BLaER1 treated with 17β-estradiol and CSF1 and Interleukin-3, amounts not matched to agents 10 nM and 100 nM (cell line): Measurements from ENCODE around the gene PPP2R2B.
A peak's percentile ranks its signal among the peaks of the same experiment; 100 is the strongest.

Source experiments
- H3K27ac ChIP-seq, 11 experiments: shearing (Covaris generic); formaldehyde crosslinking; 2 replicates each; pipeline ENCODE4 v1.8.1; 2022
- H3K27me3 ChIP-seq, 11 experiments: shearing (Covaris generic); formaldehyde crosslinking; 2 replicates each; pipeline ENCODE4 v1.8.1; 2022
- H3K36me3 ChIP-seq, 11 experiments: shearing (Covaris generic); formaldehyde crosslinking; 2 replicates each; pipeline ENCODE4 v1.8.1; 2022
- H3K4me1 ChIP-seq, 10 experiments: shearing (Covaris generic); formaldehyde crosslinking; 2 replicates each; pipeline ENCODE4 v1.8.1; 2022
- H3K4me2 ChIP-seq, 11 experiments: shearing (Covaris generic); formaldehyde crosslinking; 2 replicates each; pipeline ENCODE4 v1.8.1; 2022
- H3K4me3 ChIP-seq, 10 experiments: shearing (Covaris generic); formaldehyde crosslinking; 2 replicates each; pipeline ENCODE4 v1.8.1; 2022
- H3K9ac ChIP-seq, 11 experiments: shearing (Covaris generic); formaldehyde crosslinking; 2 replicates each; pipeline ENCODE4 v1.8.1; 2022
- H3K9me3 ChIP-seq, 11 experiments: shearing (Covaris generic); formaldehyde crosslinking; replicated peaks in 1 of 11; 2 replicates each; pipeline ENCODE4 v1.8.1; 2022
- H4K20me1 ChIP-seq, 11 experiments: shearing (Covaris generic); formaldehyde crosslinking; 2 replicates each; pipeline ENCODE4 v1.8.1; 2022
- Cebpa-rat ChIP-seq, 11 experiments: shearing (Covaris generic); IDR thresholded peaks; 2 replicates each; pipeline ENCODE4 v1.8.1; 2022

Gene PPP2R2B

DNA sequence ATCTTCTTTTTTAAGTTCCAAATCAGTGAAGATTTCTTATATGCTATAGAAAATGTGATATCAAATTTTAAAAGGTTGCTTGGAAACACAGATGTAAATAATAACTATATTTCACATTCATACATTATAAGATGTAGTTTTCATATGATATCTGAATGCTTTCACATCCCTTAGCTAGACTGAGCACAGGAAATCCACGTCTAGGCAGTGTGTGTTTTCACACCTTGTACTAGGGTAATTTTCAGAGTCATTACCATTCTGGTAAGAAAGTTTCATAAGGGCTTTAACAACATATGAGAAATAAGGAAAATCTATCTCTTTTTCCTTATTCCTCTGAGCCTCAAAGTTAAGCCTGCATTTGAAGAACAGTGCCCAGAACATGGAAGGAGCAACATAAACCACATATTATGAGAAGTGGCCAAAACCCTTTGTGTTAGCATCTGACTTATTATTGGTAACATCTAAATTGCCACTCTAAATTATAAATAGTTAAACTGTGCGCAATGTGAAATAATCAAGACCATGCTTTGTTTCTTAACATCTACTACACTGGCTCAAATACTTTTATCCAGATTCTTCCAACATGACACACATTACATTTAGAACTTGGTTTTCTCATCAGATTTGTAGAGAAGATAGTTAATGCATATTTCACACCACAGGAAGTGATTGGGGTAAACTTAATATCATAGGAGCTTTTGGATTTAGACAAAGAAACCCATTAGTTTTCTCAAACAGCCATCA is 113.3 kb downstream of the PPP2R2B start:
- Histone ChIP-seq H3K27me3 (no peaks in the 10 kb centered on the region), H3K4me1 (no peaks in the 10 kb centered on the region), H3K27ac (no peak overlapping the region), H3K36me3 (no peaks in the 10 kb centered on the region), H3K9me3 (no peaks in the 10 kb centered on the region), H4K20me1 (no peaks in the 10 kb centered on the region), H3K4me2 (no peak overlapping the region), H3K9ac (no peak overlapping the region), H3K4me3 (no peak overlapping the region)
- no peak for TF ChIP-seq Cebpa-rat (IDR thresholded peaks at IDR 0.05)

DNA sequence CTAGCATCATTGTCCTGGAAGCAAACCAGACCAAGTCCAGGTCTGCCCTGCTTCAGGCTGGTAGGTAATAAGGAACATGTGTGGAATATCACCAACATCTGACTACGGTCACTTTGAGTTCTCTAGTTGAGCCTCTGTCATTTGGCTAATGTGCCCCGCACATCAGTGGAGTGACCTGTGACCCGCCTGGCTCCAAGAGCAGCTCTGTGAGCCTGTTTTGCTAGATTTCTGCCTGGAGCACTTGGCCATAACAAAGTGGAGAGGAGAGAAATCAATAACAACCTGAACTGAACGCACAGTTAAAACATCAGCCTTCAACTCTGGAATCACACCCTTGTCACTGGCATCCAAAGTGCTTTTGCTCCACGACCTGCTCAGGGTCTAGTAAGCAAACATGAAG is 115.7 kb downstream of the PPP2R2B start:
- Histone ChIP-seq H3K9ac (no peak overlapping the region), H3K4me3 (no peak overlapping the region), H3K4me1 (peaks cover 0 to 5% (median 0%) of the 10 kb centered on the region in 10 experiments; a peak in 1 of 20 replicates), H3K27me3 (no peaks in the 10 kb centered on the region), H4K20me1 (no peaks in the 10 kb centered on the region), H3K4me2 (no peak overlapping the region), H3K27ac (no peak overlapping the region), H3K36me3 (no peaks in the 10 kb centered on the region), H3K9me3 (no peaks in the 10 kb centered on the region)
- TF ChIP-seq Cebpa-rat (IDR thresholded peaks at IDR 0.05), result no peak

DNA sequence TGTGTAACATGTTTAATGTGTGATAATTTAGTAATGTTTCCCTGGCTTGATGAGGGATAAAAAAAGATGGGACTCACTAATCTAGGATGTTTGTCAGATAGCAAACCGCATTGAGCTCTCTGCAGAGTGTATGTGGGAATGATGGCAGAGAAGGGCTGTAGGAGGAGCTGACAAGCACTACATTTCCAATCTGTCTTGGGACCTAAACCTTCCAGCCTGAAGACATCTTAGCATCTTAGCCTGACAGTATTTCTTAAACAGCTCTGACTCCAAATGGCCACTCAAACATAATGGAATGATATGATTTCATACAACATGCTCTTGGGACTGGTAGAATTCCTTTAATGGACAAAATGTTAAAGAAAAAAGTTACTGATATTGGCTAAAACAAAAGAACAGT is 116.7 kb downstream of the PPP2R2B start:
- Histone ChIP-seq H3K4me1 (peaks cover 0 to 5% (median 0%) of the 10 kb centered on the region in 10 experiments; a peak in 1 of 20 replicates), H3K4me2 (no peak overlapping the region), H3K9me3 (no peaks in the 10 kb centered on the region), H3K36me3 (no peaks in the 10 kb centered on the region), H3K27me3 (no peaks in the 10 kb centered on the region), H3K27ac (no peak overlapping the region), H3K9ac (no peak overlapping the region), H4K20me1 (no peaks in the 10 kb centered on the region), H3K4me3 (no peak overlapping the region)
- TF ChIP-seq Cebpa-rat (IDR thresholded peaks at IDR 0.05), result no peak

DNA sequence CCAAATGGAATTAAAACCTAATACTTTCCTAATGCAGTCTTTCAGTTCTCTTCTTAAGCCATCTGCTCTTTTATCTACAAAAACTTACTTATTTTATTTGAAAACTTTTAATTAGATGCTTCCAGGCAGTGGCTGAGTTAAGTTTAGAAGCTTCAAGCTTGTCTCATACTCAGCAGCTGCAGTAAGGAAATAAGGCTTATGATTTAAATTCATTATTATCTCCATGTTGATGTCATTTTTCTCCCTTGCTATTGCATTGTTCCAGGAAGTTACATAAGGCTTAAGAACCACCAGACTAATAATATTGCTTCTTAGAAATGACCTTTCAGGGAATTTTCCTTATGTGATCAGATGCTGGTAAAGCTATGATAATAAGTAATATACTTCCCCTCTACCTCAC is 119.6 kb downstream of the PPP2R2B start:
- Histone ChIP-seq H3K9ac (no peak overlapping the region), H3K36me3 (no peaks in the 10 kb centered on the region), H4K20me1 (no peaks in the 10 kb centered on the region), H3K4me2 (no peak overlapping the region; a peak in 1 of 22 replicates), H3K9me3 (no peaks in the 10 kb centered on the region), H3K27ac (no peak overlapping the region), H3K27me3 (no peaks in the 10 kb centered on the region), H3K4me1 (peaks cover 0 to 5% (median under 1%) of the 10 kb centered on the region in 10 experiments; a peak in 7 of 20 replicates), H3K4me3 (no peak overlapping the region)
- TF ChIP-seq Cebpa-rat (IDR thresholded peaks at IDR 0.05), result no peak

DNA sequence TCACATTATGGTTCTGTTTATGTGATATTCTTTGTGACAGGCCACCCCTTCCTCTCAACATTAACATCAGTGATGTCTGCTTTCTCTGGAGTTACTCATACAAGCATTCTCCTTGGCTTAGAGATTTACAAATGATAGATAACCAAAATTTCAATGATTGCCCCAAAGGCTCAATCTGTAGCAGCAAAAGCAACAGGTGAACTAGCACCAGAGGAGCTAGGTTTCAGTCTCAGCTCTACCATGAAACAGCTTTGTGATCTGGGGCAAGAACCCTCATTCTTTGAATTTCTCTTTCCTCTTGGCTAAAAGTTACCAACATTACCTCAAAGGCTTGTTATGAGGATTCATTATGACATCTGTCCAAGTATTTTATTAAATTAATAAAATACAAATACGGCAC is 120.5 kb downstream of the PPP2R2B start:
- no peaks in the 10 kb centered on the region for H3K36me3 ChIP-seq
- no peak overlapping the region for H3K9ac ChIP-seq
- no peak overlapping the region for H3K4me3 ChIP-seq
- no peak overlapping the region for H3K4me2 ChIP-seq
- TF ChIP-seq Cebpa-rat (IDR thresholded peaks at IDR 0.05), result no peak
- no peaks in the 10 kb centered on the region for H4K20me1 ChIP-seq
- H3K9me3 ChIP-seq, result no peaks in the 10 kb centered on the region
- no peak overlapping the region for H3K27ac ChIP-seq
- peaks cover 6 to 13% (median 9%) of the 10 kb centered on the region in 10 experiments; a peak in 15 of 20 replicates for H3K4me1 ChIP-seq
- H3K27me3 ChIP-seq, result no peaks in the 10 kb centered on the region

DNA sequence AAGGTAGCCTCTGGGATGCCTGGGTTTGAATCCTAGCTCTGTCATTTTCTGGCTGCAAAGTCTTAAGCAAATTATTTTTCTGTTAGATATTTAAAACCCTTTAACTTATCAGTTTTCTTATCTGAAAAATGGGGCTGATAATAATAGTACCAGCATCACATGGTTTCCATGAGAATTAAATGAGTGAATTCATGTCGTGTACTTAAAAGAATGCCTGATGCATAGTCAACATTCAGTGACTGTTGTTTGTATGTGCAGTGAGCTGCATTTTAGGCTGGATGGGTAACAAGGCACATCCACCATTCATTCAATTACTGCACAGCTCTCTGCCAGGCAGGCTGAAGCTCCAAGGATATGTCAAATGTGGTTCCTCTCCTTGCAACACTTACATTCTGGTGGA is 122.0 kb downstream of the PPP2R2B start:
- no peaks in the 10 kb centered on the region for H3K36me3 ChIP-seq
- no peak overlapping the region for H3K27ac ChIP-seq
- H3K9me3 ChIP-seq, result no peaks in the 10 kb centered on the region
- H3K9ac ChIP-seq, result no peak overlapping the region
- H4K20me1 ChIP-seq, result no peaks in the 10 kb centered on the region
- no peak overlapping the region for H3K4me2 ChIP-seq
- H3K4me3 ChIP-seq, result no peak overlapping the region
- TF ChIP-seq Cebpa-rat (IDR thresholded peaks at IDR 0.05), result no peak
- peaks cover 16 to 26% (median 24%) of the 10 kb centered on the region in 10 experiments for H3K4me1 ChIP-seq
- H3K27me3 ChIP-seq, result no peaks in the 10 kb centered on the region

- Histone ChIP-seq H3K4me3 (no peak overlapping the region), H3K4me1 (peaks cover 19 to 32% (median 26%) of the 10 kb centered on the region in 10 experiments), H3K4me2 (no peak overlapping the region), H3K27me3 (no peaks in the 10 kb centered on the region), H3K9me3 (no peaks in the 10 kb centered on the region), H4K20me1 (no peaks in the 10 kb centered on the region), H3K36me3 (no peaks in the 10 kb centered on the region), H3K9ac (no peak overlapping the region), H3K27ac (no peak overlapping the region)
- TF ChIP-seq Cebpa-rat (IDR thresholded peaks at IDR 0.05), result no peak
Observed at GRCh38 chr5:146755793-146756192, 122.8 kb downstream of the PPP2R2B start.

- Histone ChIP-seq H3K4me2 (no peak overlapping the region), H3K9ac (no peak overlapping the region), H3K36me3 (no peaks in the 10 kb centered on the region), H3K27me3 (no peaks in the 10 kb centered on the region), H3K4me3 (no peak overlapping the region), H3K9me3 (no peaks in the 10 kb centered on the region), H3K4me1 (peaks cover 19 to 33% (median 26%) of the 10 kb centered on the region in 10 experiments), H4K20me1 (no peaks in the 10 kb centered on the region), H3K27ac (no peak overlapping the region)
- TF ChIP-seq Cebpa-rat (IDR thresholded peaks at IDR 0.05), result no peak
Observed at GRCh38 chr5:146754621-146755020, 123.9 kb downstream of the PPP2R2B start.

DNA sequence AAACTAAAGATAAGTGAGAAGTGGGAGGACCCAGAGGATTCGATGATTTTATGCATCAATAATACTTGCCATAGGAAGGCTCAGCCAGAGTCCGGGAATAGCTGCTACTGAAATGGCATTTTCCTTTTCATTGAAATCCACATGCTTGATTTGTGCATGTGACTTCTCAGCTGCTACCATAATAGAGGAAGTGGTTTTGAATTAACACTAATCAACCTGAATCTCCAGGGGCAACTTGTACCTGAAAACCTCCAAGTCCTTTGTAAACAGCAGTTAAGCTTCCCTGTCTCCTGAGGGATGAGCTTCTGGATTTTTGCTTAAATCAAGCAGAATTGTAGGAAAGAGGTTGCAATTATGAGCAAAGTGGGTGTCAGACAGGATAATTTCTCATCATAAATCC is 124.9 kb downstream of the PPP2R2B start:
- H3K27me3 ChIP-seq, result no peaks in the 10 kb centered on the region
- peaks cover 19 to 33% (median 26%) of the 10 kb centered on the region in 10 experiments for H3K4me1 ChIP-seq
- no peak overlapping the region for H3K27ac ChIP-seq
- no peaks in the 10 kb centered on the region for H3K36me3 ChIP-seq
- TF ChIP-seq Cebpa-rat (IDR thresholded peaks at IDR 0.05), result no peak
- no peaks in the 10 kb centered on the region for H4K20me1 ChIP-seq
- H3K9me3 ChIP-seq, result peaks cover 0 to 4% (median 1%) of the 10 kb centered on the region in 11 experiments; a peak in 11 of 22 replicates
- H3K4me3 ChIP-seq, result no peak overlapping the region
- no peak overlapping the region for H3K9ac ChIP-seq
- H3K4me2 ChIP-seq, result peak overlapping the region in 9 of 11 experiments; percentile 19 to 63 (median 34); a peak in 13 of 22 replicates
